HepG2 (cell line): ENCODE data around the gene PTPRN. TPM values are rescaled to one million over a fixed set of nuclear protein-coding genes. Genes with fewer than 3 reads are reported as not detected.

Experiments used
- FOXJ3 ChIP-seq: sonication (generic); formaldehyde crosslinking; IDR thresholded peaks from 2 replicates; pipeline ENCODE4 v1.4.0; 2020; ENCODE audit warnings: missing genetic modification reagents, mild to moderate bottlenecking, borderline replicate concordance
- FOXP4 ChIP-seq: sonication (generic); formaldehyde crosslinking; IDR thresholded peaks from 2 replicates; pipeline ENCODE4 v1.4.0; 2020; ENCODE audit warnings: missing genetic modification reagents
- HNRNPL ChIP-seq: fragments of 200-400 bp; formaldehyde crosslinking; IDR thresholded peaks from 2 replicates; pipeline ENCODE4 v1.6.1; 2017; ENCODE audit warnings: mild to moderate bottlenecking, low read depth, low read length
- NAIF1 ChIP-seq: sonication (generic); formaldehyde crosslinking; IDR thresholded peaks from 2 replicates; pipeline ENCODE4 v1.5.0; 2020; ENCODE audit warnings: mild to moderate bottlenecking, missing genetic modification reagents, borderline replicate concordance
- NKX3-1 ChIP-seq: sonication (generic); formaldehyde crosslinking; IDR thresholded peaks from 2 replicates; pipeline ENCODE4 v1.5.0; 2020; ENCODE audit warnings: missing genetic modification reagents
- SPEN ChIP-seq: sonication (generic); formaldehyde crosslinking; IDR thresholded peaks from 2 replicates; pipeline ENCODE4 v1.5.1; 2020; ENCODE audit warnings: low read depth, mild to moderate bottlenecking, missing genetic modification reagents
- STAG1 ChIP-seq: sonication (generic); formaldehyde crosslinking; IDR thresholded peaks from 2 replicates; pipeline ENCODE4 v1.4.0; 2020; ENCODE audit warnings: missing genetic modification reagents
- ZBTB26 ChIP-seq: IDR thresholded peaks from 2 replicates; pipeline ENCODE4 v1.6.1; 2016; ENCODE audit warnings: missing compliant biosample characterization, missing genetic modification reagents, borderline replicate concordance
- ZFP37 ChIP-seq: sonication (generic); formaldehyde crosslinking; IDR thresholded peaks from 2 replicates; pipeline ENCODE4 v1.4.0; 2020; ENCODE audit warnings: missing genetic modification reagents, borderline replicate concordance
- ZNF251 ChIP-seq: sonication (generic); formaldehyde crosslinking; IDR thresholded peaks from 2 replicates; pipeline ENCODE4 v1.9.0; 2021; ENCODE audit warnings: mild to moderate bottlenecking, missing genetic modification reagents
- ZNF333 ChIP-seq: sonication (generic); formaldehyde crosslinking; IDR thresholded peaks from 2 replicates; pipeline ENCODE4 v1.4.0; 2020; ENCODE audit warnings: mild to moderate bottlenecking, missing genetic modification reagents, borderline replicate concordance
- ZNF362 ChIP-seq: sonication (generic); formaldehyde crosslinking; IDR thresholded peaks from 2 replicates; pipeline ENCODE4 v1.4.0; 2020; ENCODE audit warnings: missing genetic modification reagents, mild to moderate bottlenecking, borderline replicate concordance
- ZNF574 ChIP-seq: sonication (generic); formaldehyde crosslinking; IDR thresholded peaks from 2 replicates; pipeline ENCODE4 v1.4.0; 2020; ENCODE audit warnings: missing genetic modification reagents
- polyA plus RNA-seq, 8 experiments: library from polyadenylated mRNA; depleted of rRNA in 3 of 8; stranded (reverse) in 7 of 8; unstranded in 1 of 8; fragments of >200 nt; fragmentation: Illumina TruSeq in 4 of 8; extraction: Trizol in 4 of 8; gene quantifications; 2 replicates each; pipeline versions ENCODE4 v1.2.1 to v1.2.3, GENCODE V29; 2011 to 2016; ENCODE audit warnings: low read depth in 4 of 8, missing spikeins in 1 of 8, mixed read lengths in 1 of 8; ENCODE audit not compliant: insufficient read depth in 1 of 8
- total RNA-seq, 5 experiments: library from RNA; depleted of rRNA; stranded (reverse); fragments of >200 nt; fragmentation: Illumina TruSeq; extraction: Trizol; gene quantifications; 2 replicates each; pipeline ENCODE4 v1.2.3, GENCODE V29; 2016; ENCODE audit warnings: low read depth in 1 of 5
- TF ChIP-seq, protein P1 (sequence below): sonication (generic); formaldehyde crosslinking; IDR thresholded peaks from 2 replicates; pipeline ENCODE4 v1.9.0; 2022; ENCODE audit warnings: low read depth, missing genetic modification reagents

Gene PTPRN
- total and polyA plus RNA-seq, 2 of the 13 experiments (the other 11 are each of a cell fraction or from before 2014, with no cell fraction given) = 0.26 TPM; not detected in 1

DNA sequence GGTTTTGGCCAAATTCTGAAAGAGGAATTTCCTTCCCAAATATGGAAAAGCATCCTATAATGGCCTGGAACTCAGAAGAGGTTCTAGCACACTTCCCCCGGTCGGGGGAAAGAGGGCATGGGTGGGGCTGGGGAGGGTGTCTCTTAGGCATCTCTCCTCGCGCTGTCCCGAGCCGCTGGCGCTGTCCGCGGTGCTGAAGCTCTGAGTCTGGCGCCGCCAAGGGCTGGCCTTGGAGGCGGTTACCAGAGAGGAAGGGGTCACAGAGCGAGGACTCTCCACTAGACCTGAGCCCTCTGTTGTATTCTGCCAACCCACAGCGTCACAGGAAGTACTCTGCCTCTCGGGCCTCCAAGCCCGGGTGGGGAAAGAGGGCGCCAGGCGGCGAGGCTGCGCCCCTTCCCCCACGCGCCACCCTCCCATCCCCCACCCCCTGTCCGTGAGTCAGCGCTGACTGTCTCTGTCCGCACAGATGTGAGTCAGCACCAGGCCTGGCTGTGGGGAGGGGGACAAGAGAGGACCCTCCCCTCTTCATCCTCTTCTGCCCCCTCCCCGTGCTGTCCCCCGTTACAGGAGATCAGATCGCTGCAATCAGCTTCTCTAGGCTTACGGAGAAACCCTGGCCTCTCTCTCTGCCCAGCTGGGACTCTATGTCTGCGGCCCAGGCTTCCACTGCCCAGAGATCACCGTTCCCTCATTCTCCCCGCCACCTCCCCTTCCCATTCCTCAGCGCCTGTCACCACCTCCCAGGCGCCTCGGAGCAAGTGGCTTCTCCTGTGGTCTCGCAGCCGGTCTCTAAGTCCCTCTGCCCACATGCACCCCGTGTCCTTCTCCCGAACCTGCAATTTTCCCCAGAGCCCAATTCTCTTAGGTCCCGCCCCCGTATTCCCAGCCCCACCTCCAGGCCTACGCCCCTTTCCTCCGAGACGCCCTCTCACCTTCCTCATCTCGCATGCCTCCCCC, 779 bp downstream of the PTPRN start (continued):
- TF ChIP-seq ZNF574 = peak; percentile 88
- peak; percentile 53; the same call in 1 of the 2 replicates for TF ChIP-seq ZNF362 (CRISPR knock-in tag)
- TF ChIP-seq SPEN = 0 out of 2 replicates have a peak, but pooled peaks have one; percentile 49
- TF ChIP-seq STAG1 (CRISPR knock-in tag) = peak; percentile 25; the same call in 1 of the 2 replicates
- no peak; the same call in 1 of the 2 replicates for TF ChIP-seq FOXJ3 (CRISPR knock-in tag)
- TF ChIP-seq FOXP4 (CRISPR knock-in tag) = peak; percentile 74
- TF ChIP-seq NKX3-1 (CRISPR knock-in tag) = peak; percentile 99
- peak; percentile 73; the same call in 1 of the 2 replicates for TF ChIP-seq NAIF1 (CRISPR knock-in tag)
- peak; percentile 95; the same call in 1 of the 2 replicates for TF ChIP-seq ZNF333 (CRISPR knock-in tag)
- TF ChIP-seq, protein P1, sequence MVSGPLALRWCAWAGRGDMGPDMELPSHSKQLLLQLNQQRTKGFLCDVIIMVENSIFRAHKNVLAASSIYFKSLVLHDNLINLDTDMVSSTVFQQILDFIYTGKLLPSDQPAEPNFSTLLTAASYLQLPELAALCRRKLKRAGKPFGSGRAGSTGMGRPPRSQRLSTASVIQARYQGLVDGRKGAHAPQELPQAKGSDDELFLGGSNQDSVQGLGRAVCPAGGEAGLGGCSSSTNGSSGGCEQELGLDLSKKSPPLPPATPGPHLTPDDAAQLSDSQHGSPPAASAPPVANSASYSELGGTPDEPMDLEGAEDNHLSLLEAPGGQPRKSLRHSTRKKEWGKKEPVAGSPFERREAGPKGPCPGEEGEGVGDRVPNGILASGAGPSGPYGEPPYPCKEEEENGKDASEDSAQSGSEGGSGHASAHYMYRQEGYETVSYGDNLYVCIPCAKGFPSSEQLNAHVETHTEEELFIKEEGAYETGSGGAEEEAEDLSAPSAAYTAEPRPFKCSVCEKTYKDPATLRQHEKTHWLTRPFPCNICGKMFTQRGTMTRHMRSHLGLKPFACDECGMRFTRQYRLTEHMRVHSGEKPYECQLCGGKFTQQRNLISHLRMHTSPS (CRISPR knock-in tag) = peak; percentile 55; the same call in 1 of the 2 replicates
- no peak for TF ChIP-seq HNRNPL
- TF ChIP-seq ZBTB26 = peak; percentile 95
- TF ChIP-seq ZNF251 (CRISPR knock-in tag) = peak; percentile 89; the same call in 1 of the 2 replicates
- peak; percentile 98; the same call in 1 of the 2 replicates for TF ChIP-seq ZFP37 (CRISPR knock-in tag)
